ENCODE results near the gene FHIP1B. TPM values are rescaled to one million over a fixed set of nuclear protein-coding genes. Genes with fewer than 3 reads are reported as not detected.
"Not testable (repeated sequence)": the region's sequence is repeated elsewhere in the genome, so short reads cannot be mapped to it uniquely, and the experiment has no call there.

The FHIP1B gene
- polyA plus RNA-seq (2012; ENCODE audit: missing spikeins): 10.2 TPM

- DNase-seq (ENCODE audit: insufficient read length): peak; percentile 81
- FAIRE-seq: peak; percentile 100
- TF ChIP-seq POLR2A (IDR thresholded peaks at IDR 0.05; ENCODE audit: low read depth, low read length) (peak; percentile 60; the same call in 1 of the 2 replicates), TAF1 (IDR thresholded peaks at IDR 0.05; ENCODE audit: borderline replicate concordance, low read depth, low read length) (peak; percentile 64; the same call in 1 of the 2 replicates), POLR2AphosphoS5 (IDR thresholded peaks at IDR 0.05; ENCODE audit: low read depth, low read length) (peak; percentile 59; the same call in 1 of the 2 replicates)
Measured at GRCh38 chr11:6234387-6235107, at the start of gene FHIP1B. Gene FHIP1B, minus strand, starts transcription at chr11:6234636. Its CDS starts 10,120 bp downstream, at chr11:6224516.

- no peak for DNase-seq (ENCODE audit: insufficient read length)
- no peak for TF ChIP-seq POLR2AphosphoS5 (IDR thresholded peaks at IDR 0.05; ENCODE audit: low read depth, low read length)
- TF ChIP-seq POLR2A (IDR thresholded peaks at IDR 0.05; ENCODE audit: low read depth, low read length): no peak
- no peak for TF ChIP-seq TAF1 (IDR thresholded peaks at IDR 0.05; ENCODE audit: borderline replicate concordance, low read depth, low read length)
- FAIRE-seq: no peak
Measured at GRCh38 chr11:6283453-6284023, 49.1 kb upstream of the FHIP1B start.

DNA sequence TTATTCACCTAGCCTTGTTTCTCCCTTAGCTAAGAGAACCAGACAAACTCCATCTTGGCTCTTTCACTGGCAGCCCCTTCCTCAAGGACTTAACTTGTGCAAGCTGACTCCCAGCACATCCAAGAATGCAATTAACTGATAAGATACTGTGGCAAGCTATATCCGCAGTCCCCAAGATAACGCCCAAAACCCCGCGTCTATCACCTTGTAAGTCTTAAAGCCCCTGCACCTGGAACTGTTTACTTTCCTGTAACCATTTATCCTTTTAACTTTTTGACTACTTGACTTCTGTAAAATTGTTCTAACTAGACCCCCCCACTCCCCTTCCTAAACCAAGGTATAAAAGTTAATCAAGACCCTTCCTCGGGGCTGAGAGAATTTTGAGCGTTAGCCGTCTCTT lies 46.4 kb upstream of the FHIP1B start:
- not testable (repeated sequence) for FAIRE-seq; DNase-seq (ENCODE audit: insufficient read length)

- DNase-seq (ENCODE audit: insufficient read length): no peak
- no peak for FAIRE-seq
- TF ChIP-seq POLR2AphosphoS5 (IDR thresholded peaks at IDR 0.05; ENCODE audit: low read depth, low read length) (no peak), POLR2A (IDR thresholded peaks at IDR 0.05; ENCODE audit: low read depth, low read length) (no peak), TAF1 (IDR thresholded peaks at IDR 0.05; ENCODE audit: borderline replicate concordance, low read depth, low read length) (no peak)
Measured at GRCh38 chr11:6273188-6273587, 38.8 kb upstream of the FHIP1B start.

- TF ChIP-seq TAF1 (IDR thresholded peaks at IDR 0.05; ENCODE audit: borderline replicate concordance, low read depth, low read length) (no peak), POLR2A (IDR thresholded peaks at IDR 0.05; ENCODE audit: low read depth, low read length) (no peak), POLR2AphosphoS5 (IDR thresholded peaks at IDR 0.05; ENCODE audit: low read depth, low read length) (no peak)
- FAIRE-seq: no peak
- DNase-seq (ENCODE audit: insufficient read length): no peak
Measured at GRCh38 chr11:6271598-6271997, 37.2 kb upstream of the FHIP1B start.

DNA sequence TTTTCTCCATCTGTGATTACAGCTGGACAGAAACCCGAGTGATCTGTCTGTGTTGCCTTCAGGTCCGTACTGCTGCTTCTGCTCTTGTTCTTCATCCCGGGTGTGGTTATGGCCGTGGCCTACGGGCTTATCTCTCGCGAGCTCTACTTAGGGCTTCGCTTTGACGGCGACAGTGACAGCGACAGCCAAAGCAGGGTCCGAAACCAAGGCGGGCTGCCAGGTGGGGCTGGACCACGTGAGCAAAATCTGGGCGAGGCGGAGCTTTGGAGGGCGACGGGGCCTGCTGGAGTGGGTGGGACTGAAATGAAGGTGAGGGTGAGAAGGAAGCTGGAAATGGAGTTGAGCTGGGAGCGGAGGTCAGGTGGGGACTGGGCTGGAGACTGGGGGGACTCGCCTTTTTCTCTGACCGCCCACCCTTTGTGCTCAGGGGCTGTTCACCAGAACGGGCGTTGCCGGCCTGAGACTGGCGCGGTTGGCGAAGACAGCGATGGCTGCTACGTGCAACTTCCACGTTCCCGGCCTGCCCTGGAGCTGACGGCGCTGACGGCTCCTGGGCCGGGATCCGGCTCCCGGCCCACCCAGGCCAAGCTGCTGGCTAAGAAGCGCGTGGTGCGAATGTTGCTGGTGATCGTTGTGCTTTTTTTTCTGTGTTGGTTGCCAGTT lies 36.3 kb upstream of the FHIP1B start:
- DNase-seq (ENCODE audit: insufficient read length): no peak
- FAIRE-seq: no peak
- TF ChIP-seq TAF1 (IDR thresholded peaks at IDR 0.05; ENCODE audit: borderline replicate concordance, low read depth, low read length): no peak
- no peak for TF ChIP-seq POLR2A (IDR thresholded peaks at IDR 0.05; ENCODE audit: low read depth, low read length)
- no peak for TF ChIP-seq POLR2AphosphoS5 (IDR thresholded peaks at IDR 0.05; ENCODE audit: low read depth, low read length)

GRCh38 chr11:6269994-6270393 lies 35.6 kb upstream of the FHIP1B start:
- FAIRE-seq: no peak
- TF ChIP-seq TAF1 (IDR thresholded peaks at IDR 0.05; ENCODE audit: borderline replicate concordance, low read depth, low read length) (no peak), POLR2AphosphoS5 (IDR thresholded peaks at IDR 0.05; ENCODE audit: low read depth, low read length) (no peak), POLR2A (IDR thresholded peaks at IDR 0.05; ENCODE audit: low read depth, low read length) (no peak)
- no peak for DNase-seq (ENCODE audit: insufficient read length)

DNA sequence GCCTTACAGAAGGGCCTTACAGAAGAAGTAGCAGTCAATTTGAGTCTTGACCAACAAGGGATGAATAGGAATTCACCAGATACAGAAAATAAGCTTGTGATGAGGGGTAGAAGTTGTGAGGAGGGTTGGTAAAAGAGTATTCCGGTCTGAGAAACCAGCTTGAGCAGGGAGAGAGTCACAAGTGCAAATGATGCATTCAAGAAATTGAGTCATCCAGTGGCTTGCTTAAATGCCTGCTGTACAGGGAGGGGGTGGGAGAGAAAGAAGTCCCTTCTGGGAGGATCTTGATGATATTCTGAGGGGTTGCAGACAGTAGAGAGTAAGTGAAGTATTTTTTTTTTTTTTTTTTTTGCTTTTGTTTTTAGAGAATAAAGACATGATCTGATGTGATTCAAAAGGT lies 34.4 kb upstream of the FHIP1B start:
- TF ChIP-seq TAF1 (IDR thresholded peaks at IDR 0.05; ENCODE audit: borderline replicate concordance, low read depth, low read length) (no peak), POLR2A (IDR thresholded peaks at IDR 0.05; ENCODE audit: low read depth, low read length) (no peak), POLR2AphosphoS5 (IDR thresholded peaks at IDR 0.05; ENCODE audit: low read depth, low read length) (no peak)
- no peak for FAIRE-seq
- DNase-seq (ENCODE audit: insufficient read length): no peak

DNA sequence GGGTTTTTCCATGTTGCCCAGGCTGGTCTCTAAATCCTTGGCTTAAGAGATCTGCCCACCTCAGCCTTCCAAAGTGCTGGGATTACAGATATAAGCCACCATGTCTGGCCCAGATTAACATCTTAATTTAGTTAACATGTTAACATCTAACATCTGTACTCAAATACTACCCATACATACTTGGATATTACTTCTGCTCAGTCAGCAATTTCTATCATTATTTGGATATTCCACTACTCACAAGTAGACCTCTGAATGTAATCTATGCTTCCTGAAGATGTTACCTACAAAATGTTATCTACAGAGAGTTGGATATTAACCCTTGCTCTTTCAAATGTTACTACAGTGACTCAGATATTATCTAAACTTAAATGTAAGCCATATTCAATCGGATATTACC lies 29.2 kb upstream of the FHIP1B start:
- FAIRE-seq (no peak), DNase-seq (ENCODE audit: insufficient read length) (no peak)
- no peak for TF ChIP-seq POLR2A (IDR thresholded peaks at IDR 0.05; ENCODE audit: low read depth, low read length)
- no peak for TF ChIP-seq POLR2AphosphoS5 (IDR thresholded peaks at IDR 0.05; ENCODE audit: low read depth, low read length)
- TF ChIP-seq TAF1 (IDR thresholded peaks at IDR 0.05; ENCODE audit: borderline replicate concordance, low read depth, low read length): no peak

DNA sequence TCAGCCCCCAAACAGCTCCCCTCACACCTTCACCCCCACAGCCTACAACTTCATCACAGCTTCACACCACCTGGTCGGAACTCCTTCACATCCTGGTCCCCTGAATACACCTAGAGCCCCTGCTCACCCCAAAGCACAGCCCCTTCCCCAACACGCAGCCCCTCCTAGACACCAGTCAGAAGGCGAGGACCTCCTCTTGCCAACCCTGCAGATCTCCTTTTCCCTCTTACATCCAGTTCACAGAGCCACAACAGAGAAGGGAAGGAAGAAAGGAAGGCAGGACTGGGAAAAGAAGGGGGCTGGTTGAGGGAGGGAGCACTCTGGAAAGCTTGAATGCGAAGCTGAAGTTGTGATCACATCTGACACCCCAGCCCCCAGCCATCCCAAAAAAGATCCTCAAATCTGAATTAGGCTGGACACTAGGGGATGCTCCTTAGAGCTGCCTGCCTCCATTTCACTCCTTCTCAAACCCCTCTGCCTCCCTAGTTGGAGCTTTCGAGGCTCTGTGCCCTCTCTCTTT lies 25.8 kb upstream of the FHIP1B start:
- TF ChIP-seq POLR2AphosphoS5 (IDR thresholded peaks at IDR 0.05; ENCODE audit: low read depth, low read length): no peak
- no peak for TF ChIP-seq POLR2A (IDR thresholded peaks at IDR 0.05; ENCODE audit: low read depth, low read length)
- TF ChIP-seq TAF1 (IDR thresholded peaks at IDR 0.05; ENCODE audit: borderline replicate concordance, low read depth, low read length): no peak
- DNase-seq (ENCODE audit: insufficient read length) (no peak), FAIRE-seq (no peak)

DNA sequence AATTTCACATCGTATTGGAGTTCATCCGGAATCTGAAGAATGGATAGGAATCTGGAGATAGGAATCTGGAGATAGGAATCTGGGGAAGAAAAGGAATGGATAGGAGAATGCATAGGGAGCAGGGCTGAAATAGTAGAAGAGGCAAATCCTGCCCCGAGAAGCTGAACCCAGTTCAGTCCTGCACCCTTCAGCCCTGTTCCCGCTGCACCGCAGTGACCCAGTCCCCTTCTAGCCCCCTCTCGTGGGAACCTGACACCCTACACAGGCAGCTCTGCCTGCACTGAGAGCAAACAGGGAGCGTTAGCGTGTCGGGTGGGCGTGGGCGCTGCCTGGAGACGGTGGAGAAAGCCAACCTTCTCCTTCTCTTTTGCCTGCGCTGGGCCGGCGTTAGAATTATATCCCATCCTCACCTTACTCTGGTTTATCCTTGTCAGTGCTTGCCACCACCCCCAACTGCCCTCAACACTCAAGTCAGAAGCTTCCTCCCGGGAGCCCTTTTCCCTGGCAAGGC lies 24.2 kb upstream of the FHIP1B start:
- TF ChIP-seq POLR2A (IDR thresholded peaks at IDR 0.05; ENCODE audit: low read depth, low read length) (no peak), POLR2AphosphoS5 (IDR thresholded peaks at IDR 0.05; ENCODE audit: low read depth, low read length) (no peak), TAF1 (IDR thresholded peaks at IDR 0.05; ENCODE audit: borderline replicate concordance, low read depth, low read length) (no peak)
- no peak for DNase-seq (ENCODE audit: insufficient read length)

More for the DNA sequence above, 24.2 kb upstream of the FHIP1B start:
- FAIRE-seq: no peak
